DOHH2 (cell line): ENCODE results near the gene ZMIZ1.

Source experiments
- H3F3A ChIP-seq: fragments of 200-600 bp; sonication (generic), shearing (Covaris generic); 2 replicates; pipeline ENCODE4 v1.6.0; 2016; ENCODE audit warnings: antibody characterized with exemption, mild to moderate bottlenecking; ENCODE audit not compliant: control insufficient read depth, insufficient read depth
- H3K27ac ChIP-seq: fragments of 200-600 bp; sonication (generic); 2 replicates; pipeline ENCODE4 v1.5.1; 2014; ENCODE audit warnings: low read depth, mild to moderate bottlenecking, low read length, moderate library complexity
- H3K27me3 ChIP-seq: fragments of 200-600 bp; sonication (generic); 2 replicates; pipeline ENCODE4 v1.6.1; 2014; ENCODE audit warnings: mild to moderate bottlenecking, low read length, mixed read lengths; ENCODE audit not compliant: control insufficient read depth
- H3K36me3 ChIP-seq: fragments of 200-600 bp; sonication (generic); 2 replicates; pipeline ENCODE4 v1.6.1; 2014; ENCODE audit warnings: mild to moderate bottlenecking, low read length, moderate library complexity, mixed read lengths; ENCODE audit not compliant: control insufficient read depth
- H3K4me1 ChIP-seq: fragments of 200-600 bp; sonication (generic); 2 replicates; pipeline ENCODE4 v1.6.1; 2014; ENCODE audit warnings: mild to moderate bottlenecking, low read length, mixed read lengths; ENCODE audit not compliant: control insufficient read depth
- H3K4me2 ChIP-seq: fragments of 200-600 bp; sonication (generic); 2 replicates; pipeline ENCODE4 v1.6.0; 2014; ENCODE audit warnings: mild to moderate bottlenecking, low read length, moderate library complexity
- H3K4me3 ChIP-seq: fragments of 200-600 bp; sonication (generic); 2 replicates; pipeline ENCODE4 v1.5.1; 2014; ENCODE audit warnings: mild to moderate bottlenecking, low read length, mixed read lengths
- H3K79me2 ChIP-seq: fragments of 200-600 bp; sonication (generic); 2 replicates; pipeline ENCODE4 v1.6.1; 2014; ENCODE audit warnings: mild to moderate bottlenecking, low read length, mixed read lengths; ENCODE audit not compliant: control insufficient read depth
- H3K9me2 ChIP-seq: fragments of 200-600 bp; sonication (generic); replicated peaks from 2 replicates; pipeline ENCODE4 v1.6.1; 2014; ENCODE audit warnings: mild to moderate bottlenecking, low read length, mixed read lengths; ENCODE audit not compliant: control insufficient read depth
- H3K9me3 ChIP-seq: fragments of 200-600 bp; sonication (generic); 2 replicates; pipeline ENCODE4 v1.6.1; 2014; ENCODE audit warnings: antibody characterized with exemption, low read length, mixed read lengths; ENCODE audit not compliant: control insufficient read depth, insufficient read depth
- H4K20me1 ChIP-seq: fragments of 200-600 bp; sonication (generic); 2 replicates; pipeline ENCODE4 v1.6.0; 2014; ENCODE audit warnings: low read depth, mild to moderate bottlenecking, antibody characterized with exemption, low read length, moderate library complexity; ENCODE audit not compliant: control insufficient read depth, insufficient read depth
- EZH2phosphoT487 ChIP-seq: fragments of 200-600 bp; sonication (generic); IDR thresholded peaks from 2 replicates; pipeline ENCODE4 v1.6.1; 2017; ENCODE audit warnings: borderline replicate concordance, mild to moderate bottlenecking, antibody characterized with exemption, low read length, moderate library complexity, mixed read lengths
- TF ChIP-seq, protein P1 (sequence below): fragments of 200-600 bp; sonication (generic); IDR thresholded peaks from one replicate; pipeline ENCODE4 v1.5.1; 2014; ENCODE audit warnings: antibody characterized with exemption, mild to moderate bottlenecking, low read depth, low read length; ENCODE audit not compliant: poor library complexity, severe bottlenecking

The ZMIZ1 gene

DNA sequence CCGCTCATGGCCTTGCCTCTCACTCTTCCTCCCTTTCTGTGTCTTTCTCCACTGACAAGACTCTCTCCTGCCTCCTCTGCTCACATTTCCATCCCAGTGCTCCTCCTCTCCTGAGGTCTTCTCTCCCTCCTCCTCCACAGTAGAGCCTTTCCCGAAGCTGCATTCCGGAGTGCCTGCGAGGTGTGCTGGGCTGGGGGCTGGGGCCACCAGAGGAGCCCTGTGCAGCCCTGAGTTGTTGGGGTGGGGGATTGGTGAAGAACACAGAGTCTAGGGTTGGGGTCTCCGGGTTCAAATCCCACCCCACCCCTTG is 76.4 kb downstream of the ZMIZ1 start:
- H3K4me1 ChIP-seq: peaks cover 25% of the 10 kb centered on the region
- no peaks in the 10 kb centered on the region for H3K36me3 ChIP-seq
- H4K20me1 ChIP-seq: no peaks in the 10 kb centered on the region
- H3K4me2 ChIP-seq: no peak overlapping the region
- TF ChIP-seq, protein P1, sequence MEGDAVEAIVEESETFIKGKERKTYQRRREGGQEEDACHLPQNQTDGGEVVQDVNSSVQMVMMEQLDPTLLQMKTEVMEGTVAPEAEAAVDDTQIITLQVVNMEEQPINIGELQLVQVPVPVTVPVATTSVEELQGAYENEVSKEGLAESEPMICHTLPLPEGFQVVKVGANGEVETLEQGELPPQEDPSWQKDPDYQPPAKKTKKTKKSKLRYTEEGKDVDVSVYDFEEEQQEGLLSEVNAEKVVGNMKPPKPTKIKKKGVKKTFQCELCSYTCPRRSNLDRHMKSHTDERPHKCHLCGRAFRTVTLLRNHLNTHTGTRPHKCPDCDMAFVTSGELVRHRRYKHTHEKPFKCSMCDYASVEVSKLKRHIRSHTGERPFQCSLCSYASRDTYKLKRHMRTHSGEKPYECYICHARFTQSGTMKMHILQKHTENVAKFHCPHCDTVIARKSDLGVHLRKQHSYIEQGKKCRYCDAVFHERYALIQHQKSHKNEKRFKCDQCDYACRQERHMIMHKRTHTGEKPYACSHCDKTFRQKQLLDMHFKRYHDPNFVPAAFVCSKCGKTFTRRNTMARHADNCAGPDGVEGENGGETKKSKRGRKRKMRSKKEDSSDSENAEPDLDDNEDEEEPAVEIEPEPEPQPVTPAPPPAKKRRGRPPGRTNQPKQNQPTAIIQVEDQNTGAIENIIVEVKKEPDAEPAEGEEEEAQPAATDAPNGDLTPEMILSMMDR: no peak
- no peak for TF ChIP-seq EZH2phosphoT487
- no peaks in the 10 kb centered on the region for H3K9me3 ChIP-seq
- no peak overlapping the region for H3K27ac ChIP-seq
- H3K79me2 ChIP-seq: no peaks in the 10 kb centered on the region
- no peak overlapping the region for H3K4me3 ChIP-seq
- H3K9me2 ChIP-seq: no peaks in the 10 kb centered on the region
- H3F3A ChIP-seq: no peaks in the 10 kb centered on the region
- 0 out of 2 replicates have a peak, but pooled peaks cover 4% of the 10 kb centered on the region for H3K27me3 ChIP-seq

- H4K20me1 ChIP-seq: no peaks in the 10 kb centered on the region
- H3K36me3 ChIP-seq: no peaks in the 10 kb centered on the region
- H3K79me2 ChIP-seq: no peaks in the 10 kb centered on the region
- no peak for TF ChIP-seq EZH2phosphoT487
- TF ChIP-seq, protein P1: no peak
- no peaks in the 10 kb centered on the region for H3F3A ChIP-seq
- no peaks in the 10 kb centered on the region for H3K9me3 ChIP-seq
- 0 out of 2 replicates have a peak, but pooled peaks cover 4% of the 10 kb centered on the region for H3K27me3 ChIP-seq
- no peak overlapping the region for H3K4me2 ChIP-seq
- H3K4me3 ChIP-seq: no peak overlapping the region
- H3K9me2 ChIP-seq: no peaks in the 10 kb centered on the region
- H3K4me1 ChIP-seq: peaks cover 27% of the 10 kb centered on the region
- no peak overlapping the region for H3K27ac ChIP-seq
Observed at GRCh38 chr10:79145517-79146470, 77.0 kb downstream of the ZMIZ1 start.

DNA sequence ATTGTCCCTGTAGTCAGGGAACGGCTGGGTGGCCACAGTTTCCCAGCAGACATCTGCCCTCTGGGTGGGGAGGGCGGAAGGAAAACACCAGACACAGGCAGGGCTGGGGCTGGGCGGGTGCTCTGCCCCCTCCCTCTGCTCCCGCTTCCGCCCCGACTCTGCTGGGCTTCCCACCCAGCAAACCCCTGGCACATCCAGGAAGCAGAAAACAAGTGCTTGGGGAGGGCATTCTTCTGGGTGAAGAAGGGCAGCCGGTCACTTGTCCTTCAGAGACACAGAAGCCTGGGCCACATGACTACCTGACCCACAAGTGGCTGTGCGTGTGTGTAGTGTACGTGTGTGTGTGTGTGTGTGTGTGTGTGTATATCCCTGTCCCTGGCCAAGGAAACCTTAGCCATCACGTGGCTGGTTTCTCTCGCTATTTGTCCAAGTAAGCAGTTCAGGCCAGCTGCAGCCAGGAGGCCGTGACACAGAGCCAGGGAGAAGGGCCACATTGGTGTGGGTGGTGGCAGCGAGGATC is 77.9 kb downstream of the ZMIZ1 start:
- Histone ChIP-seq H3K9me2 (no peaks in the 10 kb centered on the region), H3K79me2 (no peaks in the 10 kb centered on the region), H3K27me3 (0 out of 2 replicates have a peak, but pooled peaks cover 4% of the 10 kb centered on the region), H3K4me2 (no peak overlapping the region), H3F3A (no peaks in the 10 kb centered on the region), H3K9me3 (no peaks in the 10 kb centered on the region), H4K20me1 (no peaks in the 10 kb centered on the region), H3K36me3 (no peaks in the 10 kb centered on the region), H3K4me3 (no peak overlapping the region), H3K27ac (no peak overlapping the region), H3K4me1 (peaks cover 27% of the 10 kb centered on the region)
- TF ChIP-seq, protein P1: no peak
- no peak for TF ChIP-seq EZH2phosphoT487
